ACC112 (cell line): Measurements from ENCODE around the gene PTPN22.

Experiments
- H2AFZ ChIP-seq: fragments of 200-600 bp; sonication (generic); one replicate; pipeline ENCODE4 v1.6.0; 2017; ENCODE audit warnings: antibody characterized with exemption, low read length; ENCODE audit not compliant: unreplicated experiment
- H3K27ac ChIP-seq: fragments of 200-600 bp; sonication (generic); 2 replicates; pipeline ENCODE4 v1.5.1; 2014; ENCODE audit warnings: low read depth, mild to moderate bottlenecking, antibody characterized with exemption, low read length, moderate library complexity
- H3K27me3 ChIP-seq: fragments of 200-600 bp; sonication (generic); 2 replicates; pipeline ENCODE4 v1.6.1; 2014; ENCODE audit warnings: mild to moderate bottlenecking, antibody characterized with exemption, low read length, moderate library complexity, mixed read lengths; ENCODE audit not compliant: insufficient read depth
- H3K36me3 ChIP-seq: fragments of 200-600 bp; sonication (generic); 2 replicates; pipeline ENCODE4 v1.6.1; 2016; ENCODE audit warnings: mild to moderate bottlenecking, antibody characterized with exemption, low read length, moderate library complexity, mixed read lengths; ENCODE audit not compliant: insufficient read depth
- H3K4me1 ChIP-seq: fragments of 200-600 bp; sonication (generic); one replicate; pipeline ENCODE4 v1.6.1; 2016; ENCODE audit warnings: low read length, mixed read lengths; ENCODE audit not compliant: insufficient read depth, unreplicated experiment, control insufficient read depth
- H3K4me3 ChIP-seq: fragments of 200-600 bp; sonication (generic); 2 replicates; pipeline ENCODE4 v1.5.1; 2014; ENCODE audit warnings: mild to moderate bottlenecking, low read depth, low read length
- H3K79me2 ChIP-seq: fragments of 200-600 bp; sonication (generic); one replicate; pipeline ENCODE4 v1.6.0; 2016; ENCODE audit warnings: low read length; ENCODE audit not compliant: control insufficient read depth, unreplicated experiment, insufficient read depth

PTPN22 gene

DNA sequence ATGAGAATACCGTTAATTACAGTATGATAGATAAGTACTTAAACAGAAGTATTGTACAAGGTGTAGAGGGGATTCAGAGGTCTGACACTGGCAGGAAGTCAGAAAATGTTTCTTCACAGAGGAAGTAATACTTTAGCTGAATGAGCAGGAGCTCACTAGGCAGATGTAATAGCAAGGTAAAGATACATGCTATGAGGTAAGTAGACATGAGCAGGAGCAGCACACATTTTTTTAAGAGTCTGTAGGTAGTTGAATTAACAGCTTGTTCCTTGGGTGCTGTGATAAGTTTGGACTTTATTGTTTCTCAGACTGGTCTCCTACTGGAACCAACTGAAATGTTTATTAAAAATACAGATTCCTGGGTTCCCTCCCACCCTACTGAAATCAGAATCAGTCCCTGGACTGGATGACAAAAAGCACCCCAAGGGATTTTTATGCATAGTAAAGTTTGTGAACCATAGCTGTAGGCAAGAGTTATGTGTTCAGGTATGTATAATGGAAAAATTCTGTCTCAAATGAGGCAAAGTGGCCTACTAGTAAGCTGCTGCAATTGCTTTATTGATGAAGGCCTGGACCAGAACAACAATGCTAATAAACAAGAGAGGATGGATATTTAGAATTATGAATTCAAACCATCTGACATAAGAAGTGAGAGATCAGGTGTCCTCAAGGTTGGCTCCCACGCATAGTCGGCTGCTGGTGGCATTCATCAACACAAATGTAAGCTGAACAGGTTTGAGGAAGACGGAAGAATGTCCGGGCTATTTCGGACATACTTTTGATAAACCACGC lies 32.2 kb upstream of the PTPN22 start:
- Histone ChIP-seq H3K4me3 (peak overlapping the region; percentile 95), H3K36me3 (peaks cover 3% of the 10 kb centered on the region; the same call in 1 of the 2 replicates), H3K79me2 (peaks cover 35% of the 10 kb centered on the region), H2AFZ (peak overlapping the region; percentile 52), H3K4me1 (peaks cover 12% of the 10 kb centered on the region), H3K27me3 (no peaks in the 10 kb centered on the region), H3K27ac (peak overlapping the region; percentile 80)

DNA sequence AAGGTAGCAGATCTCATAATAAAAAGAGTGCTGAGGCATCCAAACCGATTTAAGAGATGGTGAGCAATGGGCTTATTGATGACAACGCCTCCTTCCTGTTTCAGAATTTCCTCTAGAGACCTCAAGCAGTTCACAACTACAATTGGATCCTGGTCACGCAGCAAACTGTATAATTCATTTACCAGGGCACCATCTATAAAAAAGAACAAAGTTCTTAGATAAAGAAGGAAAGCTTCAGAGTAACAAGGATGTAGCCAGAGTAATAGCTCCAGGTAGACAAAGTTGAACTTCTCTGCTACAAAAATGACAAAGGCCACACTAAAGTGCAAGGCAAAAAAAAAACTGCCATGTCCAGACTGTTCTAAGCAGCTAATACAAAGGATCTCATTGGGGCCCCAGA lies 29.7 kb upstream of the PTPN22 start:
- H3K4me1 ChIP-seq, result peaks cover 8% of the 10 kb centered on the region
- peaks cover 28% of the 10 kb centered on the region for H3K79me2 ChIP-seq
- H3K27ac ChIP-seq, result no peak overlapping the region
- no peak overlapping the region for H3K4me3 ChIP-seq
- no peaks in the 10 kb centered on the region for H3K27me3 ChIP-seq
- peaks cover 3% of the 10 kb centered on the region for H3K36me3 ChIP-seq
- H2AFZ ChIP-seq, result no peak overlapping the region

DNA sequence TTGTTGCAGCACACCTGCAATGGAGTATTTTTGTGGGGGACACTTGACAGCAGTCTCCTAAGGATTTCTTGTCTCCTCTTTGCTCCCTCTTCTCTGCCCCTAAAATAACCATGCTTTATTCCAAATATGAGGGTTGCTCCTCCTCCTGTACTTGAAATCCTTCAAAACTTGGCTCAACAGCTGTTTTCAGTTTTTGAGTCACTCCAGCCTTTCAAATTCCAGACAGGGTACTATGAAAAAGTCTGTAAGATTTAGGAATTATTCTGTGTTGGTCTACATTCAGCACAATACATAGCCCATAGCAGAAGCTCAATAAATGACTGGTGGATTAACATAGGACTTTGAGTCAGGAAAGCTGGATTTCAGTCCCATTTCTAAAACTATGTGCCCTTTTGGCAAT lies 27.6 kb upstream of the PTPN22 start:
- Histone ChIP-seq H3K79me2 (peaks cover 20% of the 10 kb centered on the region), H3K4me1 (peaks cover 8% of the 10 kb centered on the region), H3K27ac (no peak overlapping the region), H3K27me3 (no peaks in the 10 kb centered on the region), H3K4me3 (no peak overlapping the region), H2AFZ (no peak overlapping the region), H3K36me3 (peaks cover 9% of the 10 kb centered on the region)

GRCh38 chr1:113898241-113898814 lies 26.8 kb upstream of the PTPN22 start:
- Histone ChIP-seq H3K27me3 (no peaks in the 10 kb centered on the region), H3K36me3 (peaks cover 9% of the 10 kb centered on the region), H3K79me2 (peaks cover 12% of the 10 kb centered on the region), H3K4me3 (no peak overlapping the region), H2AFZ (no peak overlapping the region), H3K27ac (no peak overlapping the region), H3K4me1 (peaks cover 2% of the 10 kb centered on the region)

DNA sequence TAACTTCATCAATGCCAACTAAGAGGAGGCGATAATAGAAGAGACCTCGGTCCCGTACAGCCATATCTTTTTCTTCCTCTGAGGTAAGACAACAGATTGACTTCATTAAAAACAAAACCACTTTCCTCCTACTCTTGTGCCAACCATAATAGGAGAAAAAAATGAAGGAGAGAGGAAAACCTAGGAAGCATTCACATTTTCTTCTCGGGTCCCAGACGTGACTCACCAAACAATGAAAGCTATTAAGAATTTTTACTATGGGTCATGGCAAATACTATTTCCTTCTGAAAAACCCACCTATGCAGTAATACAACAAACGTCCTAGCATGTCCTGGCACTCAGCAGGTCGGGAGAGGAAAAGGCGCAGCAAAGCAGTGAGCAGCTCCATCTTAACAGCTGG lies 24.4 kb upstream of the PTPN22 start:
- H3K27me3 ChIP-seq, result no peaks in the 10 kb centered on the region
- no peak overlapping the region for H3K27ac ChIP-seq
- H3K4me1 ChIP-seq, result no peaks in the 10 kb centered on the region
- no peak overlapping the region for H2AFZ ChIP-seq
- no peaks in the 10 kb centered on the region for H3K79me2 ChIP-seq
- H3K4me3 ChIP-seq, result no peak overlapping the region
- peaks cover 9% of the 10 kb centered on the region for H3K36me3 ChIP-seq

DNA sequence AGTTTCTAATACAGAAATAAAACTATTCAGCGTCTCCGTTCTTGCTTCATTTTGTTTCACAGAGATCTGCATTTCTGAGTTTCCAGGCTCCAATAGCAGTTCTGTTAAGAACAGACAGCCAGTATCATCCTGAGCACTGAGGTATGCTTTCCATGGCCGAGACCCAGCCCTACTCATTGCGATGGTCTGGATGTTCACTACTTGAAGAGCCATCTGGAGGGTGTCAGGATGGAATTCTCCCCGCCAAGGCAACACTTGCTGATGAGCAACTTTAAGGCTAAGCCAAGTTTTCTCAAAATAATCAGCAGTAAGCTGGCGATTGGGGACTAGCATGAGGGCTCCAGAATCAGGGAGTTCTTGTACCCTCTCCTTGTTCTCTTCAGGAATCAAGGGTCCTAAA lies 23.6 kb upstream of the PTPN22 start:
- Histone ChIP-seq H3K4me3 (no peak overlapping the region), H3K27me3 (no peaks in the 10 kb centered on the region), H3K27ac (no peak overlapping the region), H3K4me1 (no peaks in the 10 kb centered on the region), H2AFZ (no peak overlapping the region), H3K79me2 (no peaks in the 10 kb centered on the region), H3K36me3 (peaks cover 9% of the 10 kb centered on the region)

DNA sequence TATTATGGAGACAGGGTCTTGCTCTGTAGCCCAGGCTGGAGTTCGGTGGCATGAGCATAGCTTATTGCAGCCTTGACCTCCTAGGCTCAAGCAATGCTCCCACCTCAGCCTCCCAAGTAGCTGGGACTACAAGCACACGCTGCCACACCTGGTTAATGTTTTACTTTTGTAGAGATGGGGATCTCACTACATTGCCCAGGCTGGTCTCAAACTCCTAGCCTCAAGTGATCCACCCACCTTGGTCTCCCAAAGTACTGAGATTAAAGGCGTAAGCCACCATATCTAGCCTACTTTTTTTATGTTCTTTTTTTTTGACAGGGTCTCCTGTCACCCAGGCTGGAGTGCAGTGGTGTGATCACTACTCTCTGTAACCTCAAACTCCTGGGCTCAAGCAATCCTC lies 21.8 kb upstream of the PTPN22 start:
- Histone ChIP-seq H3K4me1 (no peaks in the 10 kb centered on the region), H3K79me2 (no peaks in the 10 kb centered on the region), H3K36me3 (peaks cover 5% of the 10 kb centered on the region), H2AFZ (no peak overlapping the region), H3K4me3 (no peak overlapping the region), H3K27ac (no peak overlapping the region), H3K27me3 (no peaks in the 10 kb centered on the region)

- Histone ChIP-seq H3K36me3 (peaks cover 5% of the 10 kb centered on the region; the same call in 1 of the 2 replicates), H3K4me1 (peaks cover 4% of the 10 kb centered on the region), H3K4me3 (no peak overlapping the region), H2AFZ (no peak overlapping the region), H3K27ac (no peak overlapping the region), H3K27me3 (no peaks in the 10 kb centered on the region), H3K79me2 (no peaks in the 10 kb centered on the region)
These were observed 20.2 kb upstream of the PTPN22 start for GRCh38 chr1:113891631-113892220.

DNA sequence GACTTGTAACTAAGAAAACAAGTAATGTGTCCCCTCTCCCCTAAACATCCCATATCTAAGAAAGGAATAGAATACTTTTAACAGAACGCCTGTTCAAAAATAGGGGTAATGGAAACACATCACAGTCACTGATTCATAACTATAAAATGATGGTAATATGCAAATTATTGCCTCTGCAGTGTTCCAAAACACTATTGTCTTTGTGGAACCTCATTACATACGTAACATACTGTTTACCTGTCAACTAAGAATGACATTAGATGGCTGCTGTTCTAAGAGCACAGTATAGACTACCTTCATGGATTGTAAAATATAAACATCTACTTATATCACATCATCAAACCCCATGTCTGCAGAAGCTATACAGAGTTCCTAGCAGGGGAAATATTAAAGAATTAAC lies 19.3 kb upstream of the PTPN22 start:
- H3K36me3 ChIP-seq, result peaks cover 5% of the 10 kb centered on the region; the same call in 1 of the 2 replicates
- no peaks in the 10 kb centered on the region for H3K79me2 ChIP-seq
- H3K4me1 ChIP-seq, result peaks cover 4% of the 10 kb centered on the region
- no peaks in the 10 kb centered on the region for H3K27me3 ChIP-seq
- H3K4me3 ChIP-seq, result no peak overlapping the region
- no peak overlapping the region for H3K27ac ChIP-seq
- no peak overlapping the region for H2AFZ ChIP-seq

GRCh38 chr1:113887402-113888175 lies 16.1 kb upstream of the PTPN22 start, which contains the start of gene BCL2L15:
Gene BCL2L15, minus strand, starts transcription at chr1:113887581. Its CDS starts 206 bp downstream, at chr1:113887375.
- H2AFZ ChIP-seq, result no peak within 1 kb of the TSS
- no peaks in the 10 kb centered on the region for H3K79me2 ChIP-seq
- no peaks in the 10 kb centered on the region for H3K27me3 ChIP-seq
- peaks cover 4% of the 10 kb centered on the region for H3K4me1 ChIP-seq
- H3K27ac ChIP-seq, result no peak within 1 kb of the TSS
- H3K4me3 ChIP-seq, result no peak within 1 kb of the TSS
- H3K36me3 ChIP-seq, result no peaks in the 10 kb centered on the region
